K562 (cell line): ENCODE results near the gene MPZL3. TPM values are rescaled to one million over a fixed set of nuclear protein-coding genes. Genes with fewer than 3 reads are reported as not detected.

Experiments used
- ZNF512 ChIP-seq: IDR thresholded peaks from 2 replicates; pipeline ENCODE4 v1.6.1; 2016; ENCODE audit warnings: missing genetic modification characterization, missing compliant biosample characterization
- polyA plus RNA-seq, 8 experiments: library from polyadenylated mRNA; depleted of rRNA in 4 of 8; stranded (reverse) in 5 of 8; unstranded in 3 of 8; fragments of >200 nt; fragmentation: Nextera tagmentation in 2 of 8; fragmentation: Illumina TruSeq in 1 of 8; extraction: Ambion mirVana in 2 of 8; extraction: Trizol in 1 of 8; gene quantifications; 2 replicates each; pipeline versions ENCODE4 v1.2.1 to v1.2.3, GENCODE V29; 2011 to 2014; ENCODE audit warnings: inconsistent platforms in 1 of 8, missing spikeins in 1 of 8
- total RNA-seq, 7 experiments: library from RNA; depleted of rRNA in 6 of 7; stranded (reverse); fragments of >200 nt in 6 of 7; fragmentation: Illumina TruSeq in 2 of 7; extraction: Trizol in 2 of 7; gene quantifications; 2 replicates each; pipeline versions ENCODE4 v1.2.1 to v1.2.3, GENCODE V29; 2011 to 2021; ENCODE audit warnings: low replicate concordance in 1 of 7
- TF ChIP-seq, protein P1 (sequence below), 2 experiments: fragments of 450-650 bp in 1 of 2; sonication (generic) in 1 of 2; formaldehyde crosslinking in 1 of 2; IDR thresholded peaks; 2 replicates each; pipeline versions ENCODE4 v1.7.1 to v1.9.0; 2016 to 2022; ENCODE audit warnings: inconsistent platforms in 1 of 2, mild to moderate bottlenecking in 1 of 2, missing genetic modification reagents in 1 of 2

Gene MPZL3
- total and polyA plus RNA-seq, 9 of the 15 experiments (the other 6 are each of a cell fraction or from before 2014, with no cell fraction given) = 0.97 to 2.9 (median 1.6) TPM

- TF ChIP-seq, protein P1, sequence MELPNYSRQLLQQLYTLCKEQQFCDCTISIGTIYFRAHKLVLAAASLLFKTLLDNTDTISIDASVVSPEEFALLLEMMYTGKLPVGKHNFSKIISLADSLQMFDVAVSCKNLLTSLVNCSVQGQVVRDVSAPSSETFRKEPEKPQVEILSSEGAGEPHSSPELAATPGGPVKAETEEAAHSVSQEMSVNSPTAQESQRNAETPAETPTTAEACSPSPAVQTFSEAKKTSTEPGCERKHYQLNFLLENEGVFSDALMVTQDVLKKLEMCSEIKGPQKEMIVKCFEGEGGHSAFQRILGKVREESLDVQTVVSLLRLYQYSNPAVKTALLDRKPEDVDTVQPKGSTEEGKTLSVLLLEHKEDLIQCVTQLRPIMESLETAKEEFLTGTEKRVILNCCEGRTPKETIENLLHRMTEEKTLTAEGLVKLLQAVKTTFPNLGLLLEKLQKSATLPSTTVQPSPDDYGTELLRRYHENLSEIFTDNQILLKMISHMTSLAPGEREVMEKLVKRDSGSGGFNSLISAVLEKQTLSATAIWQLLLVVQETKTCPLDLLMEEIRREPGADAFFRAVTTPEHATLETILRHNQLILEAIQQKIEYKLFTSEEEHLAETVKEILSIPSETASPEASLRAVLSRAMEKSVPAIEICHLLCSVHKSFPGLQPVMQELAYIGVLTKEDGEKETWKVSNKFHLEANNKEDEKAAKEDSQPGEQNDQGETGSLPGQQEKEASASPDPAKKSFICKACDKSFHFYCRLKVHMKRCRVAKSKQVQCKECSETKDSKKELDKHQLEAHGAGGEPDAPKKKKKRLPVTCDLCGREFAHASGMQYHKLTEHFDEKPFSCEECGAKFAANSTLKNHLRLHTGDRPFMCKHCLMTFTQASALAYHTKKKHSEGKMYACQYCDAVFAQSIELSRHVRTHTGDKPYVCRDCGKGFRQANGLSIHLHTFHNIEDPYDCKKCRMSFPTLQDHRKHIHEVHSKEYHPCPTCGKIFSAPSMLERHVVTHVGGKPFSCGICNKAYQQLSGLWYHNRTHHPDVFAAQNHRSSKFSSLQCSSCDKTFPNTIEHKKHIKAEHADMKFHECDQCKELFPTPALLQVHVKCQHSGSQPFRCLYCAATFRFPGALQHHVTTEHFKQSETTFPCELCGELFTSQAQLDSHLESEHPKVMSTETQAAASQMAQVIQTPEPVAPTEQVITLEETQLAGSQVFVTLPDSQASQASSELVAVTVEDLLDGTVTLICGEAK (IDR thresholded peaks at IDR 0.05) = 0 out of 2 replicates have a peak, but pooled peaks have one; percentile 2
- TF ChIP-seq, protein P1 (CRISPR knock-in tag; IDR thresholded peaks at IDR 0.05) = no peak
- TF ChIP-seq ZNF512 (tag) = no peak
Measured at GRCh38 chr11:118245936-118246562, 6.1 kb downstream of the MPZL3 start (continued).
